ENCODE data around the gene NLRP10.

DNA sequence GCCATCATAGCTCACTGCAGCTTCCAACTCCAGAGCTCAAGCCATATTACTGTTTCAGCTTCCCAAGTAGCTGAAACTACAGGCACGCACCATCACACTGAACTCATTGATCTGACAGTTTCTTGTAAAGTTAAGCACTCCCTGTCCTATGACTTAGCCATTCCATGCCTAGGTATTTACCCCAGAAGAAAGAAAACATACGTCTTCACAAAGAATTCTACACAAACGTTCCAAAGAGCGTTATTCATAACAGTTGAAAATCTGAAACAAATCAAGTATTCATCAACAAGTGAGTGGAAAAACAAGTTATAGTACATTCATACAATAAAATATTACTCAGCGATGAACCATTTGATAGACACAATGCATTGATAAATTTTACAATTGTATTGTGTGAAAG, 7.8 kb upstream of the NLRP10 start:
- no peak for TF ChIP-seq POLR2A (IDR thresholded peaks at IDR 0.05)
- TF ChIP-seq, protein P1, sequence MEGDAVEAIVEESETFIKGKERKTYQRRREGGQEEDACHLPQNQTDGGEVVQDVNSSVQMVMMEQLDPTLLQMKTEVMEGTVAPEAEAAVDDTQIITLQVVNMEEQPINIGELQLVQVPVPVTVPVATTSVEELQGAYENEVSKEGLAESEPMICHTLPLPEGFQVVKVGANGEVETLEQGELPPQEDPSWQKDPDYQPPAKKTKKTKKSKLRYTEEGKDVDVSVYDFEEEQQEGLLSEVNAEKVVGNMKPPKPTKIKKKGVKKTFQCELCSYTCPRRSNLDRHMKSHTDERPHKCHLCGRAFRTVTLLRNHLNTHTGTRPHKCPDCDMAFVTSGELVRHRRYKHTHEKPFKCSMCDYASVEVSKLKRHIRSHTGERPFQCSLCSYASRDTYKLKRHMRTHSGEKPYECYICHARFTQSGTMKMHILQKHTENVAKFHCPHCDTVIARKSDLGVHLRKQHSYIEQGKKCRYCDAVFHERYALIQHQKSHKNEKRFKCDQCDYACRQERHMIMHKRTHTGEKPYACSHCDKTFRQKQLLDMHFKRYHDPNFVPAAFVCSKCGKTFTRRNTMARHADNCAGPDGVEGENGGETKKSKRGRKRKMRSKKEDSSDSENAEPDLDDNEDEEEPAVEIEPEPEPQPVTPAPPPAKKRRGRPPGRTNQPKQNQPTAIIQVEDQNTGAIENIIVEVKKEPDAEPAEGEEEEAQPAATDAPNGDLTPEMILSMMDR (IDR thresholded peaks at IDR 0.05): no peak
